ACC112 (cell line): Measurements from ENCODE around the gene ADAM11.
"Not testable (repeated sequence)": the region's sequence is repeated elsewhere in the genome, so short reads cannot be mapped to it uniquely, and the experiment has no call there.

Experiments
- H2AFZ ChIP-seq: fragments of 200-600 bp; sonication (generic); one replicate; pipeline ENCODE4 v1.6.0; 2017; ENCODE audit warnings: antibody characterized with exemption, low read length; ENCODE audit not compliant: unreplicated experiment
- H3K27ac ChIP-seq: fragments of 200-600 bp; sonication (generic); 2 replicates; pipeline ENCODE4 v1.5.1; 2014; ENCODE audit warnings: low read depth, mild to moderate bottlenecking, antibody characterized with exemption, low read length, moderate library complexity
- H3K27me3 ChIP-seq: fragments of 200-600 bp; sonication (generic); 2 replicates; pipeline ENCODE4 v1.6.1; 2014; ENCODE audit warnings: mild to moderate bottlenecking, antibody characterized with exemption, low read length, moderate library complexity, mixed read lengths; ENCODE audit not compliant: insufficient read depth
- H3K36me3 ChIP-seq: fragments of 200-600 bp; sonication (generic); 2 replicates; pipeline ENCODE4 v1.6.1; 2016; ENCODE audit warnings: mild to moderate bottlenecking, antibody characterized with exemption, low read length, moderate library complexity, mixed read lengths; ENCODE audit not compliant: insufficient read depth
- H3K4me1 ChIP-seq: fragments of 200-600 bp; sonication (generic); one replicate; pipeline ENCODE4 v1.6.1; 2016; ENCODE audit warnings: low read length, mixed read lengths; ENCODE audit not compliant: insufficient read depth, unreplicated experiment, control insufficient read depth
- H3K4me3 ChIP-seq: fragments of 200-600 bp; sonication (generic); 2 replicates; pipeline ENCODE4 v1.5.1; 2014; ENCODE audit warnings: mild to moderate bottlenecking, low read depth, low read length
- H3K79me2 ChIP-seq: fragments of 200-600 bp; sonication (generic); one replicate; pipeline ENCODE4 v1.6.0; 2016; ENCODE audit warnings: low read length; ENCODE audit not compliant: control insufficient read depth, unreplicated experiment, insufficient read depth

Gene ADAM11

GRCh38 chr17:44758414-44759085, at the start of gene ADAM11:
TSS of gene ADAM11 (plus strand) at chr17:44758988. CDS start at chr17:44759200, 212 bp downstream.
- H3K27ac ChIP-seq: no peak within 1 kb of the TSS
- no peaks in the 10 kb centered on the region for H3K79me2 ChIP-seq
- peaks cover 5% of the 10 kb centered on the region for H3K4me1 ChIP-seq
- no peak within 1 kb of the TSS for H2AFZ ChIP-seq
- no peaks in the 10 kb centered on the region for H3K36me3 ChIP-seq
- peak within 1 kb of the TSS; percentile 62 for H3K4me3 ChIP-seq
- peaks cover 21% of the 10 kb centered on the region; the same call in 1 of the 2 replicates for H3K27me3 ChIP-seq

GRCh38 chr17:44719444-44719843, 39.3 kb upstream of the ADAM11 start:
- peaks cover 7% of the 10 kb centered on the region; the same call in 1 of the 2 replicates for H3K36me3 ChIP-seq

GRCh38 chr17:44722254-44722653, 36.5 kb upstream of the ADAM11 start:
- no peak overlapping the region for H3K27ac ChIP-seq
- no peaks in the 10 kb centered on the region for H3K27me3 ChIP-seq
- H3K4me3 ChIP-seq: no peak overlapping the region
- H3K4me1 ChIP-seq: no peaks in the 10 kb centered on the region
- H3K36me3 ChIP-seq: peaks cover 7% of the 10 kb centered on the region; the same call in 1 of the 2 replicates
- peaks cover 5% of the 10 kb centered on the region for H3K79me2 ChIP-seq
- H2AFZ ChIP-seq: no peak overlapping the region

More at GRCh38 chr17:44719444-44719843, 39.3 kb upstream of the ADAM11 start:
- Histone ChIP-seq H2AFZ (no peak overlapping the region), H3K27ac (no peak overlapping the region), H3K79me2 (peaks cover 5% of the 10 kb centered on the region), H3K4me1 (no peaks in the 10 kb centered on the region), H3K4me3 (no peak overlapping the region), H3K27me3 (no peaks in the 10 kb centered on the region)

GRCh38 chr17:44726121-44726520, 32.7 kb upstream of the ADAM11 start:
- not testable (repeated sequence) for H3K4me3 ChIP-seq, H3K36me3 ChIP-seq, H3K27me3 ChIP-seq, H3K4me1 ChIP-seq, H2AFZ ChIP-seq, H3K79me2 ChIP-seq, H3K27ac ChIP-seq

GRCh38 chr17:44733753-44734152, 25.0 kb upstream of the ADAM11 start:
- no peaks in the 10 kb centered on the region for H3K36me3 ChIP-seq
- H3K4me3 ChIP-seq: no peak overlapping the region
- no peak overlapping the region for H3K27ac ChIP-seq
- no peaks in the 10 kb centered on the region for H3K27me3 ChIP-seq
- H3K4me1 ChIP-seq: no peaks in the 10 kb centered on the region
- no peaks in the 10 kb centered on the region for H3K79me2 ChIP-seq
- no peak overlapping the region for H2AFZ ChIP-seq

- Histone ChIP-seq H3K36me3 (no peaks in the 10 kb centered on the region), H3K27ac (no peak overlapping the region), H3K4me1 (no peaks in the 10 kb centered on the region), H2AFZ (no peak overlapping the region), H3K27me3 (no peaks in the 10 kb centered on the region), H3K4me3 (no peak overlapping the region), H3K79me2 (no peaks in the 10 kb centered on the region)
Observed at GRCh38 chr17:44734272-44734671, 24.5 kb upstream of the ADAM11 start.

GRCh38 chr17:44736551-44737240, 22.1 kb upstream of the ADAM11 start:
- Histone ChIP-seq H3K27ac (no peak overlapping the region), H2AFZ (no peak overlapping the region), H3K4me3 (no peak overlapping the region), H3K36me3 (peaks cover 2% of the 10 kb centered on the region; the same call in 1 of the 2 replicates), H3K27me3 (no peaks in the 10 kb centered on the region), H3K4me1 (no peaks in the 10 kb centered on the region), H3K79me2 (no peaks in the 10 kb centered on the region)

- Histone ChIP-seq H3K27me3 (no peaks in the 10 kb centered on the region), H3K27ac (no peak overlapping the region), H3K4me1 (no peaks in the 10 kb centered on the region), H2AFZ (no peak overlapping the region), H3K4me3 (no peak overlapping the region), H3K79me2 (no peaks in the 10 kb centered on the region), H3K36me3 (peaks cover 2% of the 10 kb centered on the region; the same call in 1 of the 2 replicates)
Observed at GRCh38 chr17:44738214-44738906, 20.4 kb upstream of the ADAM11 start.

- Histone ChIP-seq H2AFZ (no peak overlapping the region), H3K79me2 (no peaks in the 10 kb centered on the region), H3K27me3 (no peaks in the 10 kb centered on the region), H3K27ac (no peak overlapping the region), H3K4me1 (no peaks in the 10 kb centered on the region), H3K36me3 (peaks cover 2% of the 10 kb centered on the region; the same call in 1 of the 2 replicates), H3K4me3 (no peak overlapping the region)
Observed at GRCh38 chr17:44741316-44741715, 17.5 kb upstream of the ADAM11 start.

GRCh38 chr17:44745301-44745700, 13.5 kb upstream of the ADAM11 start:
- H3K27ac ChIP-seq: no peak overlapping the region
- no peaks in the 10 kb centered on the region for H3K79me2 ChIP-seq
- no peak overlapping the region for H2AFZ ChIP-seq
- H3K4me3 ChIP-seq: no peak overlapping the region
- H3K36me3 ChIP-seq: peaks cover 2% of the 10 kb centered on the region; the same call in 1 of the 2 replicates
- H3K4me1 ChIP-seq: no peaks in the 10 kb centered on the region
- H3K27me3 ChIP-seq: no peaks in the 10 kb centered on the region
